HG03432 (cell line): Measurements from ENCODE around the gene CRAMP1.
"Not testable (repeated sequence)": the region's sequence is repeated elsewhere in the genome, so short reads cannot be mapped to it uniquely, and the experiment has no call there.

Source experiments
- ATAC-seq: cut with Tn5 transposase; IDR thresholded peaks from one replicate; pipeline ENCODE4 v1.9.1; 2021; ENCODE audit warnings: mild to moderate bottlenecking, moderate library complexity; ENCODE audit not compliant: unreplicated experiment

The CRAMP1 gene

DNA sequence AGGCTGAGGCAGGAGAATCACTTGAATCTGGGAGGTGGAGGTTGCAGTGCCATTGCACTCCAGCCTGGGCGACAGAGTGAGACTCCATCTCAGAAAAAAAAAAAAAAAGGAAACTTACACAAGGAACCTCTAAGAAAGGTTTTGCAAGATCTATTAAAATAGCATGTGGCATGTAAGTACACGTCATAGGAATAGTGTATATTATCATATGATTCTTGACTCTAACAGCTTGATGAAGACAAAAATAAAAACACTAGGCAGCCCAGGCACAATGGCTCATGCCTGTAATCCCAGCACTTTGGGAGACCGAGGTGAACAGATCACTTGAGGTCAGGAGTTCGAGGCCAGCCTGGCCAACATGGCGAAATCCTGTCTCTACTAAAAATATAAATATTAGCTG lies 16.6 kb upstream of the CRAMP1 start:
- ATAC-seq: not testable (repeated sequence)

GRCh38 chr16:1596516-1596915 lies 15.6 kb upstream of the CRAMP1 start:
- ATAC-seq: no peak

DNA sequence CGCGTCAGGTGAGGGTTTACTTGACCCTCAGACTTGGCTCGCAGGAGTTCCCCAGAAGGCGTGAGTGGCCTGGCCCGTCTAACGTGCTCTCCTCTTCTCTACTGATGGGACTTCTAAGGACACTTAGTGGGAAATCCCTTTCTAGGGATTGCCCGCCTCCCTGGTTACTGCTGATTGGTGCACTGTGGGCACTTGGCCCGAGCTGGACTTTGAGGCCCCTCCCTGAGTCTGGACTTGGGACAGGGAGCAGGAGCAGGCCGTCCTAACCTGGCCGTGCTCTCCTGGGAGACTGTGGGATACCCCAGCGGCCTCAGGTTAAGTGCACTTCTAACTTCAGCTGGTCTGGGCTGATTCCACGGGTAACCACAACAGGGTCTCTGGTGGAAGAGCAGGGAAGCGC lies 15.0 kb upstream of the CRAMP1 start:
- ATAC-seq: no peak

- ATAC-seq: no peak
These were observed 11.1 kb upstream of the CRAMP1 start for GRCh38 chr16:1601031-1601430.

DNA sequence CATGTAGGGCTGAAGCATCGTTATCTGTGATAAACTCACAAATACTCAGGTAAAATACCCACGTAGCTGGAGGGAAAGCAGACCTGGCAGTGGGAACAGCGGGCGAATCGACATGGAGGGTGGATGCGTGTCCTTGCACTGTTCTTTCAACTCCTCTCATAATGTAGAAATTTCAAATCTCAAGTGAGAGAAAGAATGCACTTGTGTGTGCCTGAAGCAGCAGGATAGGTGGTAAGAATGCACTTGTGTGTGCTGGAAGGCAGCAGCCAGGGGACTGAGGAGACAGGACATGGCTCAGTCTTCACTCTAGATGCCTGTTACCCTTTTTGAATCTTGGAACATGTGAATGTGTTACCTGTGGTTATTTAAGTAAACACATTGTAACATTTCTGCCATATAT lies 10.7 kb upstream of the CRAMP1 start:
- ATAC-seq: no peak

DNA sequence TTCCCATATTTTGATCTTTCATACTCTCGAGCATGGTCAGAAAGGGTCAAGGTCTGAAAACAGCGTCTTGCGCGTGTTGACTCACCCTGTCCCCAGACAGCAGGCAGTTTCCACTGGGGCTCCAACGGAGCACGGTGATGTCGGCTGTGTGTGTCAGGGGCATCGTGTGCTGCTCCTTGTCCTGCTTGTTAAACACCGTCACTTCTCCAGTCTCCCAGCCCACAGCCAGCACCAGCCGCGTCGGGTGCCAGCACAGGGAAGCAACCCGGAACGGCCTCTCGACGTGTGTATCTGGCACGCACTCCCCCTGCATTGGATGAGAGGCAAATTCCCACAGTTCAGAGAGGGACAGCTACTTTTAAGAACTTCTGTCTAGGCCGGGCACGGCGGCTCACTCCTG lies 9.9 kb upstream of the CRAMP1 start:
- ATAC-seq: no peak

GRCh38 chr16:1606774-1607173 lies 5.4 kb upstream of the CRAMP1 start:
- ATAC-seq: no peak

DNA sequence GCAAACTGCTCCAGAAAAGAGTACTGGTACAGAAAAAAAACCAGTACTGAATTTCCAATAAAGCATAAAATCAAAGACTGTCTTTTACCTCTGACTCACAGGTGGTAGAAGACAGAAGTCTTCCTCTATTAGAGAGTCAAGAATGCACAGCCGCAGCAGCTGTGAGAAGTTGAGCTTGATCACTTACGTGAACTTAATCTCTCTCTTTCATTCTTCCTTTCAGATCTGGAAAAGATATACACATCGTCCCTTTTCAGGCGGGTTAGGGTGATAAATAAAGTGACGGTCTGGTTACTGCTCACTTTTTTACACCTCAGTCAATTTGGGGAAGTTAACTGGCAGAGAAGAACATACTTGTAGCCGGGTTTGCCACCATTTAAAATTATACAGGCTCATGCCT lies 4.2 kb upstream of the CRAMP1 start:
- ATAC-seq: no peak

DNA sequence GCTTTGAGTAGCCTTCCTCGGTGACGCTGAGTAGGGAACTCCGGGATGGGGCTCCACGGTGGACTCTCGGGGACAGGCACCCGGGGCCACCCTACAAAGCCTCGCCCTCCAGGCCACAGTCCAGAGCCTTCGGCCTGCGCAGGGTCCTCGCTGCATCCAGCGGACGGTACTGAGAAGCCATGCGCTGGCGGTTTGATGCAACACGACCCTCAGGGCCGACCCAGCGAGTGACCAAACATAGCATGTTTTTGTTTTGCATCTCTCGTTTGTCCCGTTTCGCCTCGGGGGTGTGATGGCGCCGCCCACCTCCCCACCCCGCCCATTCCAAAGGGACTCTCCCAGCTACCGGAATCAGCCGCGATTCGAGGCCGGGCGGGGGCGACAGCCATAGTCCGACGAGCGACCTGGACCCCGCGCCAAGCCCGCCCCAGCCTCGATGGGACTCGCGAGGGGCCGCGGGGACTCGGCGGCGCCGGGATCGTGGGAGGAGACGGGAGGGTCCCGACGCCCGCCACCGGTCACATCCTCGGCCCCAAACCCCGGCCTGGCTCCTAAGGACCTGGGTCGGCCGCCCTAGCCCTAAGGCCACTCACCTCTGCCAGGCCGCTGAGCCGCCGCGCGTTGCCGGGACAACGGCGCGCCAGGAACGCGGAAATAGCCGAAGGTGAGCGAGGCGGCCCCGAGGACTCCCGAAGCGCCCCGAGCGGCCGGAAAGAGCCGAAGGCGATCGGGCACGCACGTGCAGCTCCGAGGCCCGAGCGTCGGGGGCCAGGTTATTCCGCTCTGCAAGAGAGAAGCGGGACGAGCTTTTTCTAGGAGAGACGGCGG lies 1.9 kb upstream of the CRAMP1 start:
- peak; percentile 48 for ATAC-seq

DNA sequence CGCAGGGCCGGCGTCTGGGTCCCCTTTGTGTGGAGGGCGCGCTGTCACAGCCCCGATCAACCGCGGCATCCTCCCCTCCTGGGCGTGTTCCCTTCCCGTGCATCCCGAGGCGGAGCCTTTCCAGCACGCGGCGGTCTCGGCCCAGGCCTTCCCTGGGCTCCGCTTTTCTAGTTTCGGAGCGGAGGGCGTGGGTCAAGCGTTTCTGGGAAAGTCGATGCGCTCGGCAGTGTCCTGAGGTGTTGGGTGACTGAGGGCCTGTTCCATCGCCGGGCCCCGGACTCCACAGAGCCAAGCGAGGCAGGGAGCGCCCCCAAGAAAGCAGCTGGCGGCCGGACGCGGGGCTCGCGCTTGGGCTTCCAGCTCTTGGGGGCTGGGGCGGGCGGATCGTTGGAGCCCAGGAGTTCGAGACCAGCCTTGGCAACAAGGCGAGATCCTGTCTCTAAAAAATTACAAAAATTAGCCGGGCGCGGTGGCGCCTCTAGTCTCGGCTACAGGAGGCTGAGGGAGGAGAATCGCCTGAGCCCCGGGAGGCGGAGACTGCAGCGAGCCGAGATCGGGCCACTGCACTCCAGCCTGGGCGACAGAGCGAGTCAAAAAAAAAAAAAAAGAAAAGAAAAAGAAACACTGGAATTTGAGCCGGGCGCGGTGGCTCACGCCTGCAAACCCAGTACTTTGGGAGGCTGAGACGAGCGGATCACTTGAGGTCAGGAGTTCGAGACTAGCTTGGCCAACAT lies 1.1 kb upstream of the CRAMP1 start:
- peak; percentile 0 for ATAC-seq

GRCh38 chr16:1613211-1613622 lies 1.1 kb downstream of the CRAMP1 start:
- no peak for ATAC-seq

- ATAC-seq: no peak
These were observed 1.7 kb downstream of the CRAMP1 start for GRCh38 chr16:1613728-1614455.

- ATAC-seq: no peak
These were observed 2.4 kb downstream of the CRAMP1 start for GRCh38 chr16:1614456-1615102.

DNA sequence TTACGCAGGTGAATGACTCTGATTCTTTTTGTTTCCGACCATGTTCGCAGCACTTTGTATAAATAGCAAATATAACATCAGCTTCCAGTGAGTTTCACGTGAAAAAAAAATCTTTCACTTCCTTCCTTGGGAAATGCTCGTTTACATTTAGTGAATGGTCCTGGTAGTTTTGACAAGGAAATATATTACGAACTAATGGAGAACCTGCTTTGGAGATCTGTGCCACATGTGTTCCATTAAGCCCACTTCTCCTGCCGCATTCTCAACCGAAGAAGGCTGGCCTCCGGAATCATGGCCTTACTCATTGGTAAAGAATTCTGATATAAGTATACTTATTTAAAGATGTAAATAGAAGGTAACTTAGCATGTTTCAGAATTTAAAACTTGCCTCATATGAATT lies 3.6 kb downstream of the CRAMP1 start:
- ATAC-seq: no peak

GRCh38 chr16:1619976-1620375 lies 7.8 kb downstream of the CRAMP1 start:
- no peak for ATAC-seq

DNA sequence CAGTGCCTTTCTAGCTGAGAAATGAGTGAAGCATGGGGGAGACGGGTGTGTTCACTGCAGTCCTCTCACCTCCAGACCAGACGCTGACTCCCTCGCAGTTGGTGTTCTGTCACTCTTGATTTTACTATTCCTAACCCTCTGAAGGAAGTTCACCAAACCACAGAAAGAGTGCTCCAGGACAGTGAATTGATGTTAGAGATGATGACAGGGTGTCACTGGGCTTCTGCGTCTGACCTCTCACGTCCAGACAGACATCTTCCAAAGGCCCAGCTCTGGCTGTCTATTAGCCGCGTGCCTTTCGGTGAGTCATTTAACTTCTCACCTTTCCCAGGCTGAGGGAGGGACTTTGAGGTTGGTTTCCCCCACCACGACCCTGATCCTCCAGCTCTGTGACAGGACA lies 8.2 kb downstream of the CRAMP1 start:
- no peak for ATAC-seq

DNA sequence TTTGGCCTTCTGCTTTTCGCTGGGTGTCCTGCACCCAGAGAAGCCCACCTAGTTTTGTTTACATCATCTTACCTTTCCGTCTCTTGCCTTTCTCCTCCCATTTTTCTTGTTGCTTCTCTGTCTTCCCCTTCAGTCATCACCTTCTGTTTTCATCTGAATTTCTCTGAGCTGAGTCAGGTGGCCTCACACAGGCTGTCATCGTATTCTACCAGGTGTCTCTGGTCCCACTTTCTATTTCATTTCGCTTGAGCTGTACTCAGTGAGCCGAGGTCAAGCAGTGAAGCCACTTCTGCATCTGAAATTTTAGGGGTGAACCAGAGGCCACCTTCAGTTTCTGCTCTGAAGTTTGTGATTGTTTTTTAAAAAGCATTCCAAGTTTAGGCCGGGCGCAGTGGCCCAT lies 9.7 kb downstream of the CRAMP1 start:
- ATAC-seq: no peak

- no peak for ATAC-seq
These were observed 14.2 kb downstream of the CRAMP1 start for GRCh38 chr16:1626327-1626726.

GRCh38 chr16:1626776-1627175 lies 14.6 kb downstream of the CRAMP1 start:
- no peak for ATAC-seq

DNA sequence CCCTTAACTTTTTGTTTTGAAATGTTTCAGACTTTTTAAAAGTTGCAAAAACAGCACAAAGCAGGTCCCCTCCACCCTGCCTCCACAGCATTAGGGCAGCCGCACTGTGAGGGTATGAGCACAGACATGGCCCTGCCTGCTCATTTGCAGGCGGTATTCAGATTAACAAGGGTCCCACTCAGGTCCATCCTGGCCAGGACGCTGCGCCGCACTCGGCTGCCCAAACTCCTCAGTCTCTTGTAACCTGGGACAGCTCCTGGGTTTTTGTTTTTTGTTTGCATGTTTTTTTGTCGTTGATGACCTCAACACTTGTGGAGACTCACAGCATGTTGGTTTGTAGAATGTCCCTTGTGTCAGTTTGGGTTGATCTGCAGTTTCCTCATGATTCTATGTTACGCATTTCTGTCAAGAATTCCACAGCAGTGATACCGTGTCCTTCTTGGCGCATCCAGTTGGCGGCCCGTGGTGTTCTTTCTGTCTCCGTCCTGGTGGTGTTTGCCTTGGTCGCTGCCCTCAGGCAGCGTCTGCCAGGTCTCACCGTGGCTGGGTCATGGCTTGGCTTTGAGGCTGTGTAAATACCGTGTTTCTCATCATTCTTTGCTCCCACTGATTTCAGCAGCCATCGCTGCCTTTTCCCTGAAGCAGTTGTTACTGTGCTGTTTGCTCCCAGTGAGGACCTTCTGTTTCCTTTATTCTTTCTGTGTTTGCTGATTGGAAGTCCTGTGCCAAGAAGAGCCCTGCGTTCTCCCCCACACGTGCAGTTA lies 18.5 kb downstream of the CRAMP1 start:
- no peak for ATAC-seq
